GM18505 (cell line): Measurements from ENCODE around the gene DNMT3B.
"Not testable (repeated sequence)": the region's sequence is repeated elsewhere in the genome, so short reads cannot be mapped to it uniquely, and the experiment has no call there.

Source experiments
- ATAC-seq: cut with Tn5 transposase; IDR thresholded peaks from one replicate; pipeline ENCODE4 v1.9.1; 2021; ENCODE audit not compliant: unreplicated experiment
- POLR2A ChIP-seq: IDR thresholded peaks from 4 replicates; pipeline ENCODE4 v1.6.1; 2011; ENCODE audit warnings: borderline replicate concordance; ENCODE audit not compliant: insufficient read depth, insufficient read length; ENCODE audit errors: extremely low read depth

DNMT3B gene

DNA sequence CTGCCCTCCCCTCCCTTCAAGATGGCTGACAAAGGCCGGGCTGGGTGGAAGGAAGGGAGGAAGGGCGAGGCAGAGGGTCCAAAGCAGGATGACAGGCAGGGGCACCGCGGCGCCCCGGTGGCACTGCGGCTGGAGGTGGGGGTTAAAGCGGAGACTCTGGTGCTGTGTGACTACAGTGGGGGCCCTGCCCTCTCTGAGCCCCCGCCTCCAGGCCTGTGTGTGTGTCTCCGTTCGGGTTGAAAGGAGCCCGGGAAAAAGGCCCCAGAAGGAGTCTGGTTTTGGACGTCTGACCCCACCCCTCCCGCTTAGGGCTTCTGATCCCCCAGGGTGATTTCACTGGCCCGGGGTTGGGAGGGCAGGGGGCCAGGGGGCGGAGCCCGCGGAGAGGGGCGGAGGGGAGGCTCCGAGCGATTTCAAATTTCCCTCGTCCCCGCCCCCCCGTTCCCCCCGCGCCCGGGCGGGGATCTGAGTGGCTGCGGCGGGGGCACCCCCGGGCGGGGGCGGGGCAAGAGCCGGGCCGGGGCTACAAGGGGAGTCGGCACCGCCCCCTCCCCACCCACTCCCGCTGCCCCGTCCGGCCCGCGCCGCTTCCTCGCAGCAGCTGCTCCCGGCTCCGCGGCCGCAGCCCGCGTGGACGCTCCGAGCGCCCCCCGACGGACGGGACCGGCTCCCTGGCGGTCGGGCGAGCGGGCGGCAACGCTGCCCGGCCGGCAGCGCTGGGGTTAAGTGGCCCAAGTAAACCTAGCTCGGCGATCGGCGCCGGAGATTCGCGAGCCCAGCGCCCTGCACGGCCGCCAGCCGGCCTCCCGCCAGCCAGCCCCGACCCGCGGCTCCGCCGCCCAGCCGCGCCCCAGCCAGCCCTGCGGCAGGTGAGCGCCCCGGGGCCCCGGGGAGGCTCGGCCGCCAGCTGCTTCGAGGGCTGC lies at the start of gene DNMT3B:
Gene DNMT3B (plus strand): TSS at position 555 of the 923 bp plus-strand sequence. CDS start 17,939 bp downstream, outside the sequence.
- peak; percentile 20 for TF ChIP-seq POLR2A
- peak; percentile 65 for ATAC-seq

DNA sequence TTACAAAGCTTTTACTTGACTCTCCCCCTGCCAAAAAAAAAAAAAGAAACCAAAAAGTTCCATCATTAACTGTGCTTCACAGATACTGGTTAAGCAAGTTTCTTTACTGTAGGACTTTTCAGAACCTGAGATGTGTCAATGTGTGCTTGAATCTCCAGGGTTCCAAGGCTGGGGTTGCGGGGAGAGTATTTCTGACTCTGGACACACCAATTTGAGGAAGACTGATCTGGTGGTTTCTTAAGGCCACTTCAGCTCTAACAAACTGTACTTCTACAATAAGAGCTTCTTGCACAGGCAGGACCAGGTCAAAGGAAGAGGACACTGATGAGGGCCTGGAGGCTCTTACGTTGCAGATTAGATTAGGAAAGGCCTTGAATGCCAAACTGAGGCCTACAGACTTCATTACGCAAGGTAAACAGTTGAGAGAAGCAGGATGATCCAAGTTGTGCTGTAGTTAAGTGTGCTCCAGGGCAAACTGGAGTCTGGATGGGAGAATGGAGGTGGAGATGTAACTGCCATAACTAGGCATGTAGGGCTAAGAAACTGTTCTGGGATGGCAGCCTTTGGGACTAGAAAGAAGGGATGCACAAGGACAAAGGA lies 43.3 kb upstream of the DNMT3B start:
- no peak for TF ChIP-seq POLR2A
- no peak for ATAC-seq

DNA sequence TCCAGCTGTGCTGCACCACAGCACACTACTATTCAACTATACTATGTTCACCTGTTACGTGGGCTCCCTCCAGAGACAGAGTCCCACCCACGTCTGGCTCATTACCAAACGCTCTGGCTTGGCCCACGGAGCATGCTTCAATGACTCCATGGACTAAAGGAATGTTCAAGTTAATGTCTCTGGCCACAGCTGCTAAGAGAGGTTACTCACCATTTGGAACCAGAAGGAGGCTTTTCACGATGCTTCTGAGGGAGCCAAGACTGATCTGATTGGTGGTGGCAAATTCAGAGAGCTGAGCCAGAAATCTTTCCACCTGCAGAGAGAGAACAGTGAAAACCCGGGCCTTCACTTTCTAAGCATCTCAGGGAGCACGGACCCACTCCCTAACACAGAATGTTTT lies 34.5 kb upstream of the DNMT3B start:
- ATAC-seq: no peak
- TF ChIP-seq POLR2A: no peak

DNA sequence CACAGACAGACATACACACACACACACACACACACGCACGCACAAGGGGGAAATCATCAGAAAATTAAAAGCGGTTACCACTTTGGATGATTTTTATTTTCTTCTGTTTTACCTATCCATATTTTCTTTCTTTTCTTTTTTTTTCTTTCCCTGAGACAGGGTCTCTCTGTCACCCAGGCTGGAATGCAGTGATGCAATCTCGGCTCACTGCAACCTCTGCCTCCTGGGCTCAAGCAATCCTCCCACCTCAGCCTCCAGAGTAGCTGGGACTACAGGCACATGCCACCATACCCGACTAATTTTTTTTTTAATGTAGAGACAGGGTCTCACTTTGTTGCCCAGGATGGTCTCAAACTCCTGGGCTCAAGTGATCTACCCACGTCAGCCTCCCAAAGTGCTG lies 33.8 kb upstream of the DNMT3B start:
- ATAC-seq: not testable (repeated sequence)

DNA sequence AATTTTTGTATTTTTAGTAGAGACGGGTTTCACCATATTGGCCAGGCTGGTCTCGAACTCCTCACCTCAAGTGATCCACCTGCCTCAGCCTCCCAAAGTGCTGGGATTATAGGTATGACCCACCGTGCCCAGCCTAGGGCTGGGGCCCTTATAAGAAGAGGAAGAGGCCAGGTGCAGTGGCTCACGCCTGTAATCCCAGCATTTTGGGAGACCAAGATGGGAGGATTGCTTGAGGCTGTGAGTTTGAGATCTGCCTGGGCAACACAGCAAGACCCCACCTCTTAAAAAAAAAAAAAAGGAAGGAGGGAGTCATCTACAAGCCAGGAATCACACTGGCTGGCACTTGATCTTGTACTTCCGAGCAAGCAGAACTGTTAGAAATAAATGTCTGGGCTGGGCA lies 32.9 kb upstream of the DNMT3B start:
- not testable (repeated sequence) for ATAC-seq

DNA sequence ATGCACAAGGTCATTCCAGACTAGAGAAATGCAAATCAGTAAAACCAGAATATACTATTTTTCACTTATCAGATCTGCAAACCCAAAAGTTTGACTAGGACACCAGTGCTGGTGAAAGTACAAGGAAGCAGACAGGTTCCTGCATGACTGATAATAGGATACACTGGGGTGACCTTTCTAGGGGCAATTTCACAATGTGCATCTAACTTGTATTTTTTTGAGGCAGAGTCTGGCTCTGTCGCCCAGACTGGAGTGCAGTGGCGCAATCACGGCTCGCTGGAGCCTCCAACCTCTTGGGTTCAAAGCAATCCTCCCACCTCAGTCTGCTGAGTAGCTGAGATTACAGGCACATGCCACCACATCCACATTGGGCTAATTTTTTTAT lies 30.3 kb upstream of the DNMT3B start:
- ATAC-seq: no peak
- TF ChIP-seq POLR2A: no peak

DNA sequence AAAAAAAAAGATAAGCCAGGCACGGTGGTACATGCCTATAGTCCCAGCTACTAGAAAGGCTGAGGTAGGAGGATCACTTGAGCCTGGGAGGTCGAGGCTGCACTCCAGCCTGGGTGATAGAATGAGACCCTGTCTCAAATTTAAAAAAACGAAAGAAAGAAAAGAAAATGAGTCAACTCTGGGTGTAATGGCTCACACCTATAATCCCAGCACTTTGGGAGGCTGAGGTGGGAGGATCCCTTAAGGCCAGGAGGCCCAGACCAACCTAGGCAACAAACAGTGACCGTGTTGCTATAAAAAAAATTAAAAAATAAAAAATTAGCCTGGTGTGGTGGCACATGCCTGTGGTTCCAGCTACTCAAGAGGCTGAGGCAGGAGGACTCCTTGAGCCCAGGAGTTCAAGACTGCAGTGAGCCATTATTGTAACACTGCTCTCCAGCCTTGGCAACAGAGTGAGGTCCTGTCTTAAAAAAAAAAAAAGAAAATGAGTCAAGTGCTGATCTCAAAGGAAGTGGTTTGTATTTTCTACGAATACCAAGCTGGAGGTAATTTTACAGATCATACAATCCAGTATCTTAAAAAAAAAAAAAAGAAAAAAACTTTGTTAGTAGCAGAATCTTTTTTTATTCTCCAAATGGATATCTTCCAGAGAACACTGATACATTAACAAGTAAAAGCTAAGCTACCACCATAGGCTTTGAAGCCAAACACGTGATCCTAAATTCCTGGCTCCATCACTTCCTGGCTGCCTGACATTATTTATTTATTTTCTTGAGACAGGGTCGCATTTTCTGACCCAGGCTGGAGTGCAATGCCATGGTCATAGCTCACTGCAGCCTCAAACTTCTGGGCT lies 24.6 kb upstream of the DNMT3B start:
- TF ChIP-seq POLR2A: no peak

DNA sequence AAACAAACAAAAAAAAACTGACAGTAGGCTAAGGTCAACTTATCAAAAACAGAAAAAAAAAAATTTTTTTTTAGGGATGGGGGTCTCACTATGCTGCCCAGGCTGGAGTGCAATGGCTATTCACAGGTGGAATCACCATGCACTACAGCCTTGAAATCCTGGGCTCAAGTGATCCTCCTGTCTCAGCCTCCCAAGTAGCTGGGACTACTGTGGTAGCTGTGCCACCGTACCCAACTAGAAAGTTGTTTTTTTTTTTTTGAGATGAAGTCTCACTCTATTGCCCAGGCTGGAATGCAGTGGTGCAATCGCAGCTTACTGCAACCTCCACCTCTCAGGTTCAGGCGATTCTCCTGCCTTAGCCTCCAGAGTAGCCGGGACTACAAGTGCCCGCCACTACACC lies 21.0 kb upstream of the DNMT3B start:
- TF ChIP-seq POLR2A: no peak
- ATAC-seq: no peak

More for the DNA sequence above, 24.6 kb upstream of the DNMT3B start:
- no peak for ATAC-seq

DNA sequence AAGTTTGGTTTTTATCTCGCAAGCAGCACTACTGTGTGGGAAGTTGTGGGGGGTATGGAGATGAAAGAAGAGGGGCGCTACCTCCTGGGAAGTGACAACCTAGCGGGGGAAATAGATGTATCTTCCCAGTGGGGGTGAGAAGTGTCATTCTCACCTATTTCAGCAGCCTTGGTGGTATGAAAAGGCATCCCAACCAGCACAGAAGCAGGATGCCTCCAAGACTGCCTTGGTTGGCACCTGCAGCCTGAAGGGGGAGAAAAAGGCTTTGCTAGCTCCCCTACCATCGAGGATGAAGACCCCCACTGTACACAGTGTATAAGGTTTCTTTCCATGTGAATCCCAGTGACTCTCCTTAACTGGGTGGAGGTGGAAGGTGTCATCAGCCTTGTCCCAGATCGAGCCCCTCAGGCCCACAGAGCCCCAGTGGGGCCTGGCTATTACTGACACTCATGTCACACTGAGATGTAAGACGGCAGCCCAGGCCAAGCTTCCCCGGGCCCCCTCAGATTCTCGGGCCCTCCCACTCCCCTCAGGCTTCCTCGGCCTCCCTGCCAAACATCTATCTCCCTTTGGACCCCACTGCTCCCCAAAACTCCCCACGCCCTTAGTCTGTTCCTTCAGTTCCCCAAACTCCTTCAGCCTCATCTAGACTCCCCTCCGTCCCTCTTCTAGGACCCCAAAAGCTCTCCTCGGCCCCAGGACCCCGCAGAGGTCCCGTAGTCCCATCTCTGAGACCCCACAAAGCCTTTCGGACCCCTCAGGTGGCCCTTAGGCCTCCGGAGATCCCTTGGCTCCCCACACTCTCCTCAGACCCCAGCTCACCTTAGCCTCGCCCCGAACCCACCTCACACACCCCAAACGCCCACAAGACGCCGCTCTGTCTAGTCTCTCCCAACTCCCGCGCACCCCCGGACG lies 19.6 kb upstream of the DNMT3B start:
- TF ChIP-seq POLR2A: no peak
- peak; percentile 23 for ATAC-seq

DNA sequence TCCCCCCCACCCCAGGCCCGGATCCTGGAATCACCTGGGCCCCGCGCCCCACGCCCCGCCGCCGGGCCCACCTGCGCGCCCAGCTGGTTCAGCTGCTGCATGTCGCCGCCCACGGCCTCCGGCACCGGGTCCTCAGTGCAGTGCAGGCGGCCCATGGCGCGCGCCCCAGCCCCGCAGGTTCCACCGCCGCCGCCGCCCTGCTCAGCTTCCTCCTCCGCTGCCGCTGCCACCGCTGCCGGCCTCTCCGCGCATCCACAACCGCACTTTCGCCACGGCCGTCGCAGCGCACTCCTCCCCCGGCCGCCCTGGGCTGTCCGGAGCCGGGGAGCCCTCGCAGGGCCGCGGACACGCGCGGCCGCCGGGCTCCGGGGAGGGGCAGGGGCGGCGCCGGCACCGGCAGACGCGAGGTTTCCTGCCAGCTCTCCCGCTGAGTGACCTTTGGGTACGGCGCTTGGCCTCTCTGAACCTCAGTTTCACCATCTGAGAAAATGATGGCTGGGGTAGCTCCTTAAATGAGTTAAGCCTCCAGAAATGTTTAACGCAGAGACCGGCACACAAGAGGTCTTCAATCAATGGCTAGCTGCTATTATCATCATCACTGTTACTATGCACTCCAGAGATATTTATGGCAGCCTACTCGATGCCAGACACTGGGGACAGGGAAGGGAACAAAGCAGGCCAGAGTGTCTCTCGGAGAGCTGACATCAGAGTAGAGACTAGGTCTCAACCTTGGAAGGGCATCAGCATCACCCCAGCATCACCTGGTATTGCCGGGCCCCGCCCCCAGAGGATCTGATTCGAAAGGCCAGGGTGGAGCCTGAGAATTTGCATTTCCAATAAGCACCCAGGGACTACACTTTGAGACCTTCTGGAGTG lies 18.7 kb upstream of the DNMT3B start, which contains the start of gene COMMD7:
Gene COMMD7 (minus strand): TSS at position 231 of the 876 bp plus-strand sequence. CDS start 76 bp downstream, at position 155.
- ATAC-seq: peak; percentile 56
- TF ChIP-seq POLR2A: peak; percentile 72

DNA sequence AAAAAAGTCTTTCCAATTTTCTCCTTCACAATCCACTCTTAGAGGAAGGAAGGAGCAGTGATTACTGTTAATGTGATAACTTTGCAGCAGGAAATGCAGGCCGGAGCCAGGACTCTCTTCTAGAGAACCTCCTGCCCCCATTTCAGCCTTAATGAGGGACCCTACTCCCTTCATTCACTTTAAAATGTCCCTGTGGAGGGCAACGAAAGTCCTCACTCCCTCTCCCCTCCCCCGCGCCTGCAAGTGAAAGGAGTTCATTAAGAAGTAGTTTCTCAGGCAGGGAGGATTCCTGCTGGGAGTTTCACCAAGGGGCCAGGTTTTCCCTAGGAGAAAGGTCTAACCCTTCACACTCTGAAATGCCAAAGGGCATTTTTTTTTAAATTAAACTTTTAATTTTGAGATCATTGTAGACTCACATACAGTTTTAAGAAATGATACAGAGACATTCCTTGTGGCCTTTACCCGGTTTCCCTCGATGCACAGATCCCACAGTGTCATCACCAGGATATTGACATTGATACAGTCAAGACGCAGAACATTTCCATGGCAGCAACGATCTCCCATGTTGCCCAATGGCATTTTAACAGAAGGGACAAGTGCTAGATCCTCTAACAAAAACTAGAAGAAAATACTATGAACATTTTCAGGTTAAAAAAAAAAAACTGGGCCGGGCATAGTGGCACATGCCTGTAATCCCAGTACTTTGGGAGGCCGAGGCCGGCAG lies 12.1 kb upstream of the DNMT3B start:
- ATAC-seq: no peak

More for the DNA sequence above, 12.1 kb upstream of the DNMT3B start:
- no peak for TF ChIP-seq POLR2A
